OCI-LY7 (cell line): ENCODE measurements around the gene ACYP2. TPM values are rescaled to one million over a fixed set of nuclear protein-coding genes. Genes with fewer than 3 reads are reported as not detected.
A peak's percentile ranks its signal among the peaks of the same experiment; 100 is the strongest.

Experiments used
- BruUV-seq: library from RNA; stranded (reverse); fragments of 400-500 nt; replicated peaks from 2 replicates; lab custom pipeline; 2021; lab: Mats Ljungman, UMichigan
- CTCF ChIA-PET: fragments of 300-600 bp; sonication (Branson Sonifier 250); formaldehyde crosslinking; loops from one replicate; lab custom pipeline; 2022; ENCODE audit warnings: antibody characterized with exemption; ENCODE audit not compliant: unreplicated experiment; lab: Charles Lee
- POLR2A ChIA-PET: fragments of 300-600 bp; sonication (Branson Sonifier 250); formaldehyde crosslinking; loops from one replicate; lab custom pipeline; 2022; ENCODE audit warnings: antibody characterized with exemption; lab: Charles Lee
- DNase-seq: peaks from one replicate; pipeline ENCODE4 v3.0.0-alpha.2; 2015; ENCODE audit warnings: low spot score
- H2AFZ ChIP-seq: fragments of 200-600 bp; sonication (generic), shearing (Covaris generic); 2 replicates; pipeline ENCODE4 v1.6.1; 2014; ENCODE audit warnings: mild to moderate bottlenecking, antibody characterized with exemption, low read length, moderate library complexity
- H3K27ac ChIP-seq: fragments of 200-600 bp; sonication (generic); 2 replicates; pipeline ENCODE4 v1.5.1; 2014; ENCODE audit warnings: mixed run types, low read depth, mild to moderate bottlenecking, moderate library complexity, low read length, inconsistent platforms; ENCODE audit not compliant: poor library complexity, severe bottlenecking
- H3K36me3 ChIP-seq: fragments of 200-600 bp; sonication (generic); 2 replicates; pipeline ENCODE4 v1.6.1; 2014; ENCODE audit warnings: mild to moderate bottlenecking, antibody characterized with exemption, low read length, moderate library complexity, mixed read lengths; ENCODE audit not compliant: insufficient read depth
- H3K4me1 ChIP-seq: fragments of 200-600 bp; sonication (generic); 2 replicates; pipeline ENCODE4 v1.5.1; 2014; ENCODE audit warnings: mild to moderate bottlenecking, low read length; ENCODE audit not compliant: insufficient read depth, poor library complexity, severe bottlenecking
- H3K4me2 ChIP-seq: fragments of 200-600 bp; sonication (generic); 2 replicates; pipeline ENCODE4 v1.6.1; 2014; ENCODE audit warnings: mild to moderate bottlenecking, low read length
- H3K4me3 ChIP-seq: fragments of 200-600 bp; sonication (generic); 2 replicates; pipeline ENCODE4 v1.5.1; 2014; ENCODE audit warnings: mild to moderate bottlenecking, low read depth, low read length; ENCODE audit not compliant: poor library complexity, severe bottlenecking
- H3K79me2 ChIP-seq: fragments of 200-600 bp; sonication (generic); 2 replicates; pipeline ENCODE4 v1.6.1; 2016; ENCODE audit warnings: low read depth, mild to moderate bottlenecking, low read length, moderate library complexity, mixed read lengths; ENCODE audit not compliant: insufficient read depth
- H3K9me2 ChIP-seq: fragments of 200-600 bp; sonication (generic); 2 replicates; pipeline ENCODE4 v1.6.1; 2016; ENCODE audit warnings: mild to moderate bottlenecking, low read length, mixed read lengths; ENCODE audit not compliant: insufficient read depth
- H3K9me3 ChIP-seq: fragments of 200-600 bp; sonication (generic); 2 replicates; pipeline ENCODE4 v1.6.1; 2014; ENCODE audit warnings: mild to moderate bottlenecking, mixed run types, low read length, mixed read lengths
- H4K20me1 ChIP-seq: fragments of 200-600 bp; sonication (generic); 2 replicates; pipeline ENCODE4 v1.6.1; 2014; ENCODE audit warnings: mild to moderate bottlenecking, antibody characterized with exemption, low read length, moderate library complexity, mixed read lengths; ENCODE audit not compliant: insufficient read depth
- EZH2phosphoT487 ChIP-seq: fragments of 200-600 bp; sonication (generic); IDR thresholded peaks from 2 replicates; pipeline ENCODE4 v1.6.1; 2018; ENCODE audit warnings: low read depth, borderline replicate concordance, mild to moderate bottlenecking, mixed run types, antibody characterized with exemption, low read length, moderate library complexity, mixed read lengths
- intact Hi-C: fragments of 100-400 bp; cut with micrococcal nuclease; formaldehyde crosslinking; loops from one replicate; pipeline ENCODE4 v1.10.0; 2022; ENCODE audit not compliant: unreplicated experiment
- total RNA-seq, 2 experiments: library from RNA; depleted of rRNA in 1 of 2; stranded (reverse); fragments of >200 nt in 1 of 2; shearing (Covaris generic) in 1 of 2; gene quantifications; 2 replicates each; pipeline ENCODE4 v1.2.3, GENCODE V29; 2014 to 2022
- TF ChIP-seq, protein P1 (sequence below): fragments of 200-600 bp; sonication (generic); conservative IDR thresholded peaks from 2 replicates; pipeline ENCODE4 v1.5.1; 2014; ENCODE audit warnings: mild to moderate bottlenecking, antibody characterized with exemption, low read length, moderate library complexity, mixed read lengths

ACYP2 gene
- total RNA-seq, 2 experiments from 2014 or later: 18.7 to 20.6 TPM

DNA sequence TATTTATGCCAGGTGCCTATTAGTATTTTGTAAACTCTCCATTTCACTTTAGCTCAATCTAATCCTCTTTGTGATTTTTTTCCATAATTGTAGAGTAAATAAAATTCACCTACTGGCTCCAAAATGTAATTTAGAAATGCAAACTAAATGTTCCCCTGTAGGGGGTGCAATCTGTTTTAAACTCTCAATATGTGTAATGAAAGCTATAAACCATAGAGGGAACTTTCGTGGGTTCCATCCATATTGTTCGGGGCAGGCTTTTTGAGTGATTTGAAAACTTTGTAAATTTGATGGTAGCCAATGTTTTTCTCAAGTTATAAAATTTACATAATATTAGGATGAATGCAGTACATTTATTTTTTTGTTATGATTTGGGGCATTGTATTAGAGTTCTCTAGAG is 91.2 kb downstream of the ACYP2 start:
- no peak overlapping the region for H3K4me2 ChIP-seq
- H3K36me3 ChIP-seq: no peaks in the 10 kb centered on the region
- CTCF ChIA-PET: no interaction called here
- H3K79me2 ChIP-seq: no peaks in the 10 kb centered on the region
- no peaks in the 10 kb centered on the region; the same call in 1 of the 2 replicates for H3K9me3 ChIP-seq
- H3K4me3 ChIP-seq: no peak overlapping the region
- H3K27ac ChIP-seq: no peak overlapping the region
- H4K20me1 ChIP-seq: no peaks in the 10 kb centered on the region
- POLR2A ChIA-PET: no interaction called here
- no TSS peak for BruUV-seq
- H2AFZ ChIP-seq: no peak overlapping the region
- TF ChIP-seq EZH2phosphoT487: no peak
- TF ChIP-seq, protein P1, sequence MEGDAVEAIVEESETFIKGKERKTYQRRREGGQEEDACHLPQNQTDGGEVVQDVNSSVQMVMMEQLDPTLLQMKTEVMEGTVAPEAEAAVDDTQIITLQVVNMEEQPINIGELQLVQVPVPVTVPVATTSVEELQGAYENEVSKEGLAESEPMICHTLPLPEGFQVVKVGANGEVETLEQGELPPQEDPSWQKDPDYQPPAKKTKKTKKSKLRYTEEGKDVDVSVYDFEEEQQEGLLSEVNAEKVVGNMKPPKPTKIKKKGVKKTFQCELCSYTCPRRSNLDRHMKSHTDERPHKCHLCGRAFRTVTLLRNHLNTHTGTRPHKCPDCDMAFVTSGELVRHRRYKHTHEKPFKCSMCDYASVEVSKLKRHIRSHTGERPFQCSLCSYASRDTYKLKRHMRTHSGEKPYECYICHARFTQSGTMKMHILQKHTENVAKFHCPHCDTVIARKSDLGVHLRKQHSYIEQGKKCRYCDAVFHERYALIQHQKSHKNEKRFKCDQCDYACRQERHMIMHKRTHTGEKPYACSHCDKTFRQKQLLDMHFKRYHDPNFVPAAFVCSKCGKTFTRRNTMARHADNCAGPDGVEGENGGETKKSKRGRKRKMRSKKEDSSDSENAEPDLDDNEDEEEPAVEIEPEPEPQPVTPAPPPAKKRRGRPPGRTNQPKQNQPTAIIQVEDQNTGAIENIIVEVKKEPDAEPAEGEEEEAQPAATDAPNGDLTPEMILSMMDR: peak; percentile 92
- no peaks in the 10 kb centered on the region for H3K9me2 ChIP-seq
- intact Hi-C loops: loop anchor here (2.0 to 10.0 kb wide), 2 partner anchors 296 to 498 kb away; no protein-coding TSS in a partner anchor
- H3K4me1 ChIP-seq: no peaks in the 10 kb centered on the region
- peak; percentile 49 for DNase-seq

DNA sequence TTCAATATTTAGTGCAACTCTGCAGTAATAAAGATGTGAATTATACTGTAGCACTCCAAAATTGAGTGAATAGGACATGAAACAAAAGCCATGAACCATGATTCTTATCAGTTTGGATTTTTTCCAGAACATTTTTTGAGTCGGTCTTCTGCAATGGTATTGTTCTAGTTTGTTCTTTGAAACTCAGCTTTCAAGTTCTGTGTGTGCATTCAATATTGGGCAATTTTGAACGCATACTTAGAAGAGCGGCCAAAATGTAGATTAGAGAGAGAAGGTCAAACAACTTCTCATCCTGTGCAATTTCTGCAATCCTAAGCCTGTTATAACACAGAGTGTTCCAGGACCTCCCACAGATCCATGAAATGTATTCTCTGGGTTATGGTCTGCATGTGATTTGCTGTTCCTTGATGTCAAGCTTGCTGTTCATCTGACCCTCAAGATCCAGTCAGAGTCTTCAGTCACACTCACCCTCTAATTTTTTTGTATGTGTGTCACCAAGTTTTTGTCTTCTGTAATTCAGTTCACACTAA is 92.3 kb downstream of the ACYP2 start:
- BruUV-seq: no TSS peak
- H3K27ac ChIP-seq: no peak overlapping the region
- TF ChIP-seq, protein P1: no peak
- POLR2A ChIA-PET: interaction anchor here (0.6 to 2.1 kb wide), 6 partner anchors 10 to 677 kb away, joined by 3 to 8 read pairs (median 4); no protein-coding TSS in a partner anchor
- H3K4me1 ChIP-seq: no peaks in the 10 kb centered on the region
- H3K9me2 ChIP-seq: no peaks in the 10 kb centered on the region
- no peak overlapping the region for H2AFZ ChIP-seq
- no peaks in the 10 kb centered on the region for H4K20me1 ChIP-seq
- intact Hi-C loops: loop anchor here (2.0 to 10.0 kb wide), 2 partner anchors 295 to 497 kb away; no protein-coding TSS in a partner anchor
- H3K9me3 ChIP-seq: no peaks in the 10 kb centered on the region; the same call in 1 of the 2 replicates
- H3K79me2 ChIP-seq: no peaks in the 10 kb centered on the region
- CTCF ChIA-PET: no interaction called here
- DNase-seq: no peak
- no peak overlapping the region for H3K4me3 ChIP-seq
- no peak overlapping the region for H3K4me2 ChIP-seq
- no peaks in the 10 kb centered on the region for H3K36me3 ChIP-seq
